GM18873 (cell line): ENCODE data around the gene MSI1.
A peak's percentile ranks its signal among the peaks of the same experiment; 100 is the strongest.

Experiments
- ATAC-seq: cut with Tn5 transposase; IDR thresholded peaks from one replicate; pipeline ENCODE4 v1.9.1; 2021; ENCODE audit warnings: mild to moderate bottlenecking, moderate library complexity, moderate number of reproducible peaks; ENCODE audit not compliant: unreplicated experiment, low FRiP score

Gene MSI1

GRCh38 chr12:120328228-120328627 lies 40.7 kb downstream of the MSI1 start:
- ATAC-seq = no peak

GRCh38 chr12:120327593-120327992 lies 41.4 kb downstream of the MSI1 start, which contains the start of gene PLA2G1B:
Gene PLA2G1B, minus strand, starts transcription at chr12:120327779. Its CDS starts 26 bp downstream, at chr12:120327753.
- no peak for ATAC-seq

DNA sequence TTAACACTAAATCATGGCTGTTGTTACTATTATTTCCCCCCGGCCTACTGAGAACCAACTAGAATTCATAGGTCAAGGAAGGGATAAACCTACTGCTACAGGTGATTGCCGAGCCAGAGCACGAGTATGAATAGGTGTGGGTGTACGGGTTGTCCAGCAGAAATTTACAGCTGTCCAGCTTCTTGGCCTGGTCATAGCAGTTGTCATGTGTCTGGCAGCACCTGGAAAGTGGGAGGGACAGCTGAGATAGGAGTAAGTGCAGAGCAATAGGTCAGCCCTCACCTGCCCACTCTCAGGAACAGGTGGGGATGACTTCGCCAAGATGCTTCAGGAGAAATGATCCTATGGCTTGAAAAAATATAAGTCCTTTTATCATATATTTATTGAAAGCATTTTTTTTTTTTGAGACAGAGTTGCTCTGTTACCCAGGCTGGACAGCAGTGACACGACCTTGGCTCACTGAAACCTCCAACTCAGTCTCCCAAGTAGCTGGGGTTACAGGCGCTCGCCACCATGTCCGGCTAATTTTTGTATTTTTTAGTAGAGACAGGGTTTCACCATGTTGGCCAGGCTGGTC lies 44.0 kb downstream of the MSI1 start:
- no peak for ATAC-seq

GRCh38 chr12:120323772-120324171 lies 45.2 kb downstream of the MSI1 start:
- no peak for ATAC-seq

- ATAC-seq = no peak
Measured at GRCh38 chr12:120321382-120322202, 47.4 kb downstream of the MSI1 start.

GRCh38 chr12:120317224-120318105 lies 51.5 kb downstream of the MSI1 start:
- ATAC-seq = peak; percentile 99

- ATAC-seq = no peak
Measured at GRCh38 chr12:120316798-120317223, 52.2 kb downstream of the MSI1 start.

- no peak for ATAC-seq
Measured at GRCh38 chr12:120314220-120314619, 54.7 kb downstream of the MSI1 start.

GRCh38 chr12:120301962-120302815 lies 66.8 kb downstream of the MSI1 start, which contains the start of gene SIRT4:
Gene SIRT4, plus strand, starts transcription at chr12:120302321. Its CDS starts 1,241 bp downstream, at chr12:120303562.
- peak; percentile 86 for ATAC-seq

GRCh38 chr12:120292661-120293531 lies 76.1 kb downstream of the MSI1 start, which contains the start of gene RNU4-1:
Gene RNU4-1, minus strand, starts transcription at chr12:120293237.
- ATAC-seq = no peak

DNA sequence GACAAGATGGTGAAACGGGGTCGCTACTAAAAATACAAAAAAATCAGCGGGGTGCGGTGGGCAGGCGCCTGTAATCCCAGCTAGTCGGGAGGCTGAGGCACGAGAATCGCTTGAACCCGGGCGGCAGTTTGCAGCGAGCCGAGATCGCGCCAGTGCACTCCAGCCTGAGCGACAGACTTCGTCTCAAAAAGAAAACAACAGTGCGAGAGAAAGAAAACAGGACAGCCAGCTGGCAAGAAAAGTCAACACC lies 76.6 kb downstream of the MSI1 start:
- no peak for ATAC-seq
